ENCODE measurements around the gene FAIM2. TPM values are rescaled to one million over a fixed set of nuclear protein-coding genes. Genes with fewer than 3 reads are reported as not detected.

Gene FAIM2
- total and polyA plus RNA-seq, 9 of the 15 experiments (the other 6 are each of a cell fraction or from before 2014, with no cell fraction given), result 0.01 to 0.10 TPM; not detected in 7

GRCh38 chr12:49937639-49938300 is 34.1 kb upstream of the FAIM2 start:
- no peak overlapping the region for H3K4me2 ChIP-seq (ENCODE audit: insufficient read depth, low read length)
- intact Hi-C loops (cut with micrococcal nuclease), result no loop called here
- DNase-seq (ENCODE audit: extremely low read depth in 1 of 4, low spot score in 3 of 4) (no peak), FAIRE-seq (no peak), ATAC-seq (no peak)
- POLR2A ChIA-PET, result interaction anchor here (0.6 to 1.0 kb wide), 5 partner anchors 9 to 358 kb away, joined by 3 to 4 read pairs (median 3); no protein-coding TSS in a partner anchor
- no peaks in the 10 kb centered on the region for H3K9me3 ChIP-seq (replicated peaks; ENCODE audit: control insufficient read depth, insufficient read depth, low read depth, low read length)
- TF ChIP-seq CHD4 (IDR thresholded peaks at IDR 0.05; ENCODE audit: insufficient read depth, insufficient replicate concordance, low read depth, low read length, poor library complexity, severe bottlenecking) (no peak), THAP7 (CRISPR knock-in tag; IDR thresholded peaks at IDR 0.05) (no peak), ARHGAP35 (IDR thresholded peaks at IDR 0.05; ENCODE audit: partially characterized antibody) (no peak), ELK3 (CRISPR knock-in tag; IDR thresholded peaks at IDR 0.05) (no peak), SMC3 (conservative IDR thresholded peaks at IDR 0.05; ENCODE audit: insufficient read depth, low read depth, low read length) (no peak)
- H4K20me1 ChIP-seq (replicated peaks; ENCODE audit: control insufficient read depth, insufficient read depth, low read length), result no peaks in the 10 kb centered on the region
- BruUV-seq (replicated peaks), result no TSS peak
- in situ Hi-C loops (cut with MboI), result no loop called here
- H3K4me1 ChIP-seq (replicated peaks in 1 of 2; ENCODE audit: control insufficient read depth in 2 of 2, insufficient read depth in 2 of 2, low read length in 2 of 2), result peaks cover 0 to 3% of the 10 kb centered on the region in 2 experiments; a peak in 2 of 5 replicates
- H3K36me3 ChIP-seq (ENCODE audit: control insufficient read depth, insufficient read depth, low read length), result no peaks in the 10 kb centered on the region
- no peak overlapping the region for H3K9ac ChIP-seq (ENCODE audit: insufficient read depth in 1 of 2, low read depth in 2 of 2, low read length in 2 of 2)
- no peaks in the 10 kb centered on the region for H3K79me2 ChIP-seq (ENCODE audit: control insufficient read depth, insufficient read depth, low read length)
- H3K27me3 ChIP-seq (ENCODE audit: control insufficient read depth in 2 of 2, insufficient read depth in 2 of 2, low read length in 2 of 2), result no peaks in the 10 kb centered on the region
- no peak overlapping the region for H3K27ac ChIP-seq (ENCODE audit: extremely low read depth, low read depth, low read length)
- CTCF ChIA-PET (ENCODE audit: low intra/inter-chr PET ratio), result no interaction called here
- no peaks in the 10 kb centered on the region for H3K9me1 ChIP-seq (ENCODE audit: control insufficient read depth, insufficient read depth, low read length)
- WGBS (ENCODE audit: insufficient coverage, low coverage, missing lambda C conversion rate), result 31% methylated on average over 8 of the region's 8 CpGs
- H2AFZ ChIP-seq (ENCODE audit: low read depth, low read length), result no peak overlapping the region
- H3K4me3 ChIP-seq, result no peak overlapping the region
